Measurements from ENCODE around the gene WWC2. TPM values are rescaled to one million over a fixed set of nuclear protein-coding genes. Genes with fewer than 3 reads are reported as not detected.

WWC2 gene
- total RNA-seq, 1 experiment from 2014 or later = 39.0 TPM

DNA sequence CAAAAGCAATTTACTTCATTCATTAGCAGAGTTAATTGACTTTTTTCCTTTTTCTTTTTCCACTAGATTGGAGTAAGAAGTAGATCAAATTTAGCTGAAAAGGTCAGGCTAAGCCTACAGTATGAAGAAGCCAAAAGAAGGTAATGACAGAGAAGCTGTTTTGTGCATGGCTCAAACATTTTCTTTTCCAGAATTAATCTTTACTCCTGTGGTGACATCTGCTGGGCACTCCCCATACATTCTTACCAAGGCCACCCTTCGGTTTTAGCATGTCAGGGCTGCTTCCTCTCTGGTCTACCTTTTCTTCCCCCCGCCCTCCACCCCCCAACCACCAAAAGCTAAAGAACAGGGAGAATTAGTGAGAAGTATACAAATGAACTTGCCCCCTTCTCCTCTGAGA, 150.8 kb downstream of the WWC2 start:
- peak; percentile 43 for DNase-seq
- Mint-ChIP-seq H3K27ac (ENCODE audit: unreplicated experiment) (no peak overlapping the region), H3K4me1 (ENCODE audit: low read depth, unreplicated experiment) (peaks cover 28% of the 10 kb centered on the region), H3K4me3 (ENCODE audit: low read depth, unreplicated experiment) (no peak overlapping the region), H3K9me3 (ENCODE audit: low read depth, unreplicated experiment) (no peaks in the 10 kb centered on the region), H3K36me3 (ENCODE audit: insufficient read depth, unreplicated experiment) (no peaks in the 10 kb centered on the region), H3K27me3 (ENCODE audit: unreplicated experiment) (no peaks in the 10 kb centered on the region)
- BruUV-seq (replicated peaks) = no TSS peak
- intact Hi-C loops (cut with micrococcal nuclease; ENCODE audit: unreplicated experiment) = loop anchor here (1.0 kb wide), 1 partner anchor 177 kb away; no protein-coding TSS in a partner anchor
- TF ChIP-seq, protein P1, sequence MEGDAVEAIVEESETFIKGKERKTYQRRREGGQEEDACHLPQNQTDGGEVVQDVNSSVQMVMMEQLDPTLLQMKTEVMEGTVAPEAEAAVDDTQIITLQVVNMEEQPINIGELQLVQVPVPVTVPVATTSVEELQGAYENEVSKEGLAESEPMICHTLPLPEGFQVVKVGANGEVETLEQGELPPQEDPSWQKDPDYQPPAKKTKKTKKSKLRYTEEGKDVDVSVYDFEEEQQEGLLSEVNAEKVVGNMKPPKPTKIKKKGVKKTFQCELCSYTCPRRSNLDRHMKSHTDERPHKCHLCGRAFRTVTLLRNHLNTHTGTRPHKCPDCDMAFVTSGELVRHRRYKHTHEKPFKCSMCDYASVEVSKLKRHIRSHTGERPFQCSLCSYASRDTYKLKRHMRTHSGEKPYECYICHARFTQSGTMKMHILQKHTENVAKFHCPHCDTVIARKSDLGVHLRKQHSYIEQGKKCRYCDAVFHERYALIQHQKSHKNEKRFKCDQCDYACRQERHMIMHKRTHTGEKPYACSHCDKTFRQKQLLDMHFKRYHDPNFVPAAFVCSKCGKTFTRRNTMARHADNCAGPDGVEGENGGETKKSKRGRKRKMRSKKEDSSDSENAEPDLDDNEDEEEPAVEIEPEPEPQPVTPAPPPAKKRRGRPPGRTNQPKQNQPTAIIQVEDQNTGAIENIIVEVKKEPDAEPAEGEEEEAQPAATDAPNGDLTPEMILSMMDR (IDR thresholded peaks at IDR 0.05; ENCODE audit: unreplicated experiment) = no peak
- CTCF ChIA-PET = interaction anchor here (0.6 to 2.9 kb wide), 5 partner anchors 74 to 311 kb away, joined by 3 to 37 read pairs (median 3); partner anchors contain the start of gene WWC2

DNA sequence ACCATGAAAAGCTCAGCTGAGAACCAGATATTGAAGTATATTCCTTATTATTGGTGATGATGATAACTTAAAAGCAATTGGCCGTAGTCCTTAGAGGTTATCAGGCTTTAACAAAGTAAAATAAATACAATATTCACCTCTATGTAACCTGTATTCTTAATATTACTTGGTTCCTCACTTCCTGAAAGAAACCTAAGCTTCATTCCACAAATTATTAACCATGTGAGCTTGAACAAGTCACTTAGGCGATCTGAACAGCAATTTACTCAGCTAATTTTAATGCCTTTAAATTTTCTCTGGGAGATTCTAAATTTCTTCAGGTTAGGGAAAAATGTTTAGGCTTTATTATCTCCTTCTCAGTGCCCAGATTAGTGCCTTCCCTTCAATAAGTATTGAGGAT, 151.8 kb downstream of the WWC2 start:
- TF ChIP-seq, protein P1 (IDR thresholded peaks at IDR 0.05; ENCODE audit: unreplicated experiment) = no peak
- Mint-ChIP-seq H3K4me3 (ENCODE audit: low read depth, unreplicated experiment) (peak overlapping the region; percentile 30), H3K27ac (ENCODE audit: unreplicated experiment) (peak overlapping the region; percentile 50), H3K9me3 (ENCODE audit: low read depth, unreplicated experiment) (no peaks in the 10 kb centered on the region), H3K36me3 (ENCODE audit: insufficient read depth, unreplicated experiment) (no peaks in the 10 kb centered on the region), H3K4me1 (ENCODE audit: low read depth, unreplicated experiment) (peaks cover 19% of the 10 kb centered on the region), H3K27me3 (ENCODE audit: unreplicated experiment) (no peaks in the 10 kb centered on the region)
- DNase-seq = no peak
- no TSS peak for BruUV-seq (replicated peaks)
- intact Hi-C loops (cut with micrococcal nuclease; ENCODE audit: unreplicated experiment) = loop anchor here (1.0 kb wide), 1 partner anchor 178 kb away; no protein-coding TSS in a partner anchor
- CTCF ChIA-PET = interaction anchor here (0.7 to 2.9 kb wide), 4 partner anchors 12 to 313 kb away, joined by 3 to 37 read pairs (median 10); no protein-coding TSS in a partner anchor

DNA sequence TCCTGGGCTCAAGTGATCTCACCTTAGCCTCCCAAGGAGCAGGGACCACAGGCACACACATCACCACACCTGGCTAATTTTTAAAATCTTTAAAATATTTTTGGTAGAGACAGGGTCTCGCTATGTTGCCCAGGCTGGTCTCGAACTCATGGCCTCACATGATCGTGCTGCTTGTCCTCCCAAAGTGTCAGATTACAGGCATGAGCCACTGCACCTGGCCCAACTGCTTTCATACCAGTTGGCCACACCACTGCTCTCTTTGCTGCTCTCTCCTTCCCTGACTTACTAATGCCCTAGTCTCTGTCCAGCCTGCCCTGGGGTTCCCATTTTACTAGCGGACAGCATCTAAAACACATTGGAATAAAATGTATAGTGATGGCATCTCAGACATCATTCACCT, 153.9 kb downstream of the WWC2 start:
- no TSS peak for BruUV-seq (replicated peaks)
- H3K27me3 Mint-ChIP-seq (ENCODE audit: unreplicated experiment) = no peaks in the 10 kb centered on the region
- no peaks in the 10 kb centered on the region for H3K9me3 Mint-ChIP-seq (ENCODE audit: low read depth, unreplicated experiment)
- no peak for DNase-seq
- peaks cover 9% of the 10 kb centered on the region for H3K36me3 Mint-ChIP-seq (ENCODE audit: insufficient read depth, unreplicated experiment)
- peaks cover 19% of the 10 kb centered on the region for H3K4me1 Mint-ChIP-seq (ENCODE audit: low read depth, unreplicated experiment)
- H3K4me3 Mint-ChIP-seq (ENCODE audit: low read depth, unreplicated experiment) = no peak overlapping the region
- TF ChIP-seq, protein P1 (IDR thresholded peaks at IDR 0.05; ENCODE audit: unreplicated experiment) = no peak
- intact Hi-C loops (cut with micrococcal nuclease; ENCODE audit: unreplicated experiment) = no loop called here
- no peak overlapping the region for H3K27ac Mint-ChIP-seq (ENCODE audit: unreplicated experiment)
- CTCF ChIA-PET = no interaction called here

DNA sequence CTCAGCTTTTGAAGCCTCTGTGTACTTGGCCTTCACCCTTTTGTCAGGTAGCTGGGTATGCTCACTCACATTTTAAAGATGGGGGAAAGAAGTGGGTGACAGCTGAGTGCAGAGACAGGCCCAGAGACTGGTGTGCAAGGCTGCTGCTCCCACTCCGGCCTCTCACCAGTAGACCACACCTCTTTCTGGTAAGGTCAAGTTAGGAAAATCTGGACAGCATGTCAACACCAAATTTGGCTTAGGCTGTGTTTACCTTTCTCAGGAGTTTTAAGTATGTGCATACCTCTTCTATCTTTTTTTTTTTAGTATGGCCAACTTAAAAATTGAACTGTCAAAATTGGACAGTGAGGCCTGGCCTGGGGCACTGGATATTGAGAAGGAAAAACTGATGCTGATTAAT, 154.4 kb downstream of the WWC2 start:
- H3K9me3 Mint-ChIP-seq (ENCODE audit: low read depth, unreplicated experiment) = no peaks in the 10 kb centered on the region
- CTCF ChIA-PET = interaction anchor here (1.1 kb wide), 1 partner anchor 180 kb away, joined by 3 read pairs; no protein-coding TSS in a partner anchor
- no peak for DNase-seq
- peaks cover 9% of the 10 kb centered on the region for H3K36me3 Mint-ChIP-seq (ENCODE audit: insufficient read depth, unreplicated experiment)
- intact Hi-C loops (cut with micrococcal nuclease; ENCODE audit: unreplicated experiment) = no loop called here
- no TSS peak for BruUV-seq (replicated peaks)
- H3K4me1 Mint-ChIP-seq (ENCODE audit: low read depth, unreplicated experiment) = peaks cover 19% of the 10 kb centered on the region
- no peaks in the 10 kb centered on the region for H3K27me3 Mint-ChIP-seq (ENCODE audit: unreplicated experiment)
- no peak overlapping the region for H3K4me3 Mint-ChIP-seq (ENCODE audit: low read depth, unreplicated experiment)
- H3K27ac Mint-ChIP-seq (ENCODE audit: unreplicated experiment) = no peak overlapping the region
- TF ChIP-seq, protein P1 (IDR thresholded peaks at IDR 0.05; ENCODE audit: unreplicated experiment) = no peak
